GM08714 (cell line): ENCODE data around the gene CDKL5.

Experiments
- H3K4me3 ChIP-seq: fragments of 200-500 bp; sonication (Bioruptor generic); 2 replicates; pipeline ENCODE4 v1.5.1; 2014; ENCODE audit warnings: mild to moderate bottlenecking, low read length, inconsistent platforms
- ZNF274 ChIP-seq: IDR thresholded peaks from 2 replicates; pipeline ENCODE4 v1.6.1; 2012; ENCODE audit warnings: mild to moderate bottlenecking, low read depth, low read length

CDKL5 gene

GRCh38 chrX:18434896-18435295, 9.5 kb downstream of the CDKL5 start:
- H3K4me3 ChIP-seq = no peak overlapping the region
- TF ChIP-seq ZNF274 = no peak

DNA sequence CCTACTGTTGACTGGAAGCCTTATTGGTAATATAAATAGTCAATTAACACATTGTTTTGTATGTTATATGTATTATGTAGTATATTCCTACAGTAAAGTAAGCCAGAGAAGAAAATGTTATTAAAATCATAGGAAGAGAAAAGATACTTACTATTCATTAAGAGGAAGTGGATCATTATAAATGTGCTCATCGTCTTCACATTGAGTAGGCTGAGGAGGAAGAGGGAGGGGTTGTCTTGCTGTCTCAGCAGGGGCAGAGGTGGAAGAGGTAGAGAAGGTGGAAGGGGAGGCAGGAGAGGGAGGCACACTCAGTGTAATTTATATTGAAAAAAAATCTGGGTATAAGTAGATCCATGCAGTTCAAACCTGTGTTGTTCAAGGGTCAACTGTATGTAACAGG, 10.6 kb downstream of the CDKL5 start:
- TF ChIP-seq ZNF274 = no peak
- H3K4me3 ChIP-seq = no peak overlapping the region

DNA sequence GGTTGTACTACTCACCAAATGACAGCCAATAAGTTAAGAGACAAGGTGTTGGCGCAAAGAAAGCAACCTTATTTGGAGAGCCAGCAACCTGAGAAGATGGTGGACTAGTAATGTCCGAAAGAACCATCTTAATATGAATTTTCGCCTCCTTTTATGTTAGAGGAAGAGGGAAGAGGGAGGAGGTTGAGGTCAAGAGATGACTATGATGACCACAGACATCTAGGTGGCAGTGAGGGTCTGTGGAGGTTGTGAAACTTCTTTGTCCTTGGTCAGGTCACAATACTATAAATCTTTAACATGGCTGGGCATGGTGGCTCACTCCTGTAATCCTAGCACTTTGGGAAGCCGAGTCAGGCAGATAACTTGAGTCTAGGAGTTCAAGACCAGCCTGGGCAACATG, 15.4 kb downstream of the CDKL5 start:
- no peak overlapping the region for H3K4me3 ChIP-seq
- TF ChIP-seq ZNF274 = no peak

DNA sequence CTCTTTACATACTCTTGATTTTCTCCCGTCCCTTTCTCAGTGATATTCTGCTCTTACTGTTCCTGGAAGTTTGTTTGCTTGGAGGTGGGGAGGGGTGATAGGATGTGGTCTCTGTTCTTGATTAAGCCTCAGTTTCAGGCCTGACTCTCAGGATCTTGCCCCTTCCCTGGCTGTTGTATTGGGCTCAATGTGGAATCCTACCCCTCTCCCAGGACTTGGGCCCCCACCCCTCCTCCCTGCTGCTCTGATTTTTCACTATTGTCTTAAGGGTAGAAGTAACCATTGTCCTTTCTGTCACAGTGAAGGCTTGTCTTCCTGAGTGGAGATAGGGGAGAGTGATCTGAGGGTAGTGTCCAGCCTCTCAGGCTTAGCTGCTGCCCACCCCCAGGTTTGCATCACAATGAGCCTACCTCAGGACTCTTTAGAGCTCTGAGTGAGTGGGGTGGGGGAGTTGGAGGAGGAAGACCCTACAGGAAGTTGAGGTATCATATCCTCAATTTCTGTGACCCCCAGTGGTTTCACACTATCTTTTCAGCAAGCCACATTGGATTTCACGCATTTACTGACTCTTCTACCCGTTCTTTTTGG, 16.5 kb downstream of the CDKL5 start:
- no peak for TF ChIP-seq ZNF274
- H3K4me3 ChIP-seq = no peak overlapping the region

DNA sequence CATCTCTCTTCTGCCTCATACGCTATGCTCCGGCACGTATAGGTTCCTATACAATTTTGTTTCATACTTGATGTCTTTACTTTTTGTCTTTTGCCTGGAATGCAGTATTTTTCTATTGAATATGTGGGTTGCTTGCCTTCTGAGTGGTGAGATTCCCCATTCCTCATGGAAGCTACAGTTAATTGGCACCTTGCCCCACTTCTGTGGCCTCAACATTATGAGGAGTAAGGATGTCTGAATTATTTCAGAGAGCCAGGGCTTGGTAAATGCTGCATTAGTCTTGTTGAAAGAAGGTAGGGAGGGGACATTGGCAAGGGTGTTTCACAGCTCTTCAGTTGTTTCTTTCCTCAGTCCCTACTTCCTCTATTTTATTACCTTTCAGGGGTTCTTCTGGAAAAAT, 23.0 kb downstream of the CDKL5 start:
- H3K4me3 ChIP-seq = no peak overlapping the region
- TF ChIP-seq ZNF274 = no peak

GRCh38 chrX:18449236-18449635, 23.8 kb downstream of the CDKL5 start:
- no peak overlapping the region for H3K4me3 ChIP-seq
- TF ChIP-seq ZNF274 = no peak

- TF ChIP-seq ZNF274 = no peak
These were observed 30.0 kb downstream of the CDKL5 start for GRCh38 chrX:18455384-18455783.

GRCh38 chrX:18457000-18457399, 31.6 kb downstream of the CDKL5 start:
- TF ChIP-seq ZNF274 = no peak
- no peak overlapping the region for H3K4me3 ChIP-seq

More at GRCh38 chrX:18455384-18455783, 30.0 kb downstream of the CDKL5 start:
- H3K4me3 ChIP-seq = no peak overlapping the region

GRCh38 chrX:18461431-18461830, 36.0 kb downstream of the CDKL5 start:
- TF ChIP-seq ZNF274 = no peak
- no peak overlapping the region for H3K4me3 ChIP-seq

- no peak overlapping the region for H3K4me3 ChIP-seq
- no peak for TF ChIP-seq ZNF274
These were observed 39.1 kb downstream of the CDKL5 start for GRCh38 chrX:18464499-18464898.

DNA sequence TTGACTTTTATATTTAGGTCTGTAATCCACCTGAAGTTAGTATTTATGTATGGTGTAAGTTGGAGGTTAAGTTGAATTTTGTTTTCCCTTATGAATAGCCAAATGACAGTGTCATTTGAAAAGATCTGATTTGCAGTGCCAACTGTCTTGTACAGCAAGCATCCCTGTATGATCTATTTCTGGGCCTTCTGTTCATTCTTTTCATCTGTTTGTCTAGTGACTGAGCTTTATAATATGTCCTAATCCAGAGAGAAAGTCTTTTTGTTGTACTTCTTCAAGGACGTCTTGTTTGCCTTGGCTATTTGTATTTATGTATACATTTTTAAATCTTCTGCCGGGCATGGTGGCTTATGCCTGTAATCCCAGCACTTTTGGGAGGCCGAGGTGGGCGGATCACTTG, 39.6 kb downstream of the CDKL5 start:
- no peak overlapping the region for H3K4me3 ChIP-seq
- no peak for TF ChIP-seq ZNF274

- H3K4me3 ChIP-seq = no peak overlapping the region
- TF ChIP-seq ZNF274 = no peak
These were observed 43.2 kb downstream of the CDKL5 start for GRCh38 chrX:18468599-18468998.

- no peak overlapping the region for H3K4me3 ChIP-seq
- TF ChIP-seq ZNF274 = no peak
These were observed 45.9 kb downstream of the CDKL5 start for GRCh38 chrX:18471296-18471695.

DNA sequence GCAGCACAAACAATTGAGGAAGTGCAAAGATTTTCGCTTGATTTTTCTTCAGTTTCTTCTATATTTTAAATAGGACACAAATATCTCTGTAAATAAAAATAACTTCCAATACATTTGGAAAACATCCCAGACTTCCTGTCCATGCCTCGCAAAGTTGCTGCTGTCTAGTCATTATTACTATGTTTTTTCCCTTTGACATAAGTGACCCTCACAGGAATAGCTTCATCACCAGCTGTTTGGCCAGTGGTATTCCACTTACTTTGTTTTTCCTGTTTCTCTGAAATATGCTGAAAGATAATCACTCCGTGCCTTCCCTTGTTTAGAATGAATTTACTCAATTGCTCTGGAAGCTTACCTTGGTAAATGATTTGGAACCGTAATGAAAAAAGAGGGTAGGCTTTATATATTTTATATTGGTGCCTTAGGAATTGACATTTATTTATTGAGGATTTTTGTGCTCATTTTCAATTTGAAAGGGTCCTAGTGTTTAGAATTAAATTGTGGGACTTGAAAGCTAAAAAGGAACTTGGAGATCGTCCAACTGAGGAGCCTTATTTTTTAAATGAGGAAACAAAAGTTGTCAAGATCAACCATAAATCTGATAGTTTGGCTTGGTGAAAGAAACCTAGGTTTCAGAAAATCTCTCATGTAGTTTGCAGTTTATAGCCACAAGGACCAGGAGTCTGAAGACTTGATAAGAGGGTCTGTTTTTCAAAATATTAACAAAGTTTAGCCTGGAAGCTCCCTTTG, 65.6 kb downstream of the CDKL5 start:
- no peak for TF ChIP-seq ZNF274
- no peak overlapping the region for H3K4me3 ChIP-seq

DNA sequence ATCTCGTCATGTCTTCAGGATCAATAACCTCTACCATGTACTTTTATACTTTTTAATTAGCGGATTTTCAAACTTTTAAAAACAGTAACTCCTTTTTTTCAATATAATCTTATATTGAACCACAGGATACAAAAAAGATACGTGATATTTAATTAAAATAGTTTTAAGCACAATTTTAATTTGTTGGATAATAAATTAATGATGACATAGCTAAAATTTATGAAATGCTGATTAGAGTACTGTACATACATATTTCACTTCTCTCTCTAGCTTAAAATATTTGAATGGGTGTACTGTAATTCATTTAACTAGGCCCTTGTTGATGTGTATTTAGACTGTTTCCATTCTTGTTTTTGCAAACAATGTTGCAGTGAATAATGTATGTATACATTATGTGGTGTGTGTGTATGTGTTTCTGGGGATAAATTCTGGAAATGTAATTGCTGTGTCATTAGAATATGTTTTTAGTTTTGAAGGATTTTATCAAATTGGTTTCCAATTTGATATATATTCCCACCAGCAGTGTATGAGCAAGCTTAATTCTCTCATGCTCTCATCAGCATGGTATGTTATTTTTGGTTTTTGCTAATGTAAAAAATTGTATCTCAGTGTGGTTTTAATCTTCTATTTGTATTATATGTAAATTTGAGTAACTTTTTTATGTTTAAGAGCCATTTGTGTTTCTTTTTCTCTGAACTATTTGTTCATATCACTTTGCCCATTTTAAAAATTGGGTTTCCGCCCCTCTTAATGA, 66.4 kb downstream of the CDKL5 start:
- no peak overlapping the region for H3K4me3 ChIP-seq
- no peak for TF ChIP-seq ZNF274
